ENCODE results near the gene OPA1. TPM values are rescaled to one million over a fixed set of nuclear protein-coding genes. Genes with fewer than 3 reads are reported as not detected.

The OPA1 gene
- total and polyA plus RNA-seq, 2 of the 13 experiments (the other 11 are each of a cell fraction or from before 2014, with no cell fraction given) = 26.7 to 78.5 TPM

DNA sequence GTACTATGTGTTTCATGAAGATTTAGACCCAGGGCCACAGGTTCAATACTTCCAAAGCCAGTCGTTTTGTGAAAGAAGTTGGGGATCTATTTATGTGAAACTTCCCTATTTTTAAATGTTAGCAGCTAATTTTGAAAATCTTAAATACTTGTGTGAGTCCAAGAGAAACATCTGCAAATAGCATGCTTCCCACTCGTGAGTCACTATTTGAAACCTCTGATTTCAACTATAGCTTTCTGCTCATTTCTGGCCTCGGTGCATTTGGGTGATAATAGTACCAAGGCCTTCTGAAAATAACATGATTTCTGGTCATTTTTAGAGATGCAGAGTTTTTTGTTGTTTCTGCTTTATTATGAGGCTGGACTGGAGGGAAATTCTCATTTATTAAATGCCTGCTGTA, 110.0 kb downstream of the OPA1 start (continued):
- TF ChIP-seq NFYC (CRISPR knock-in tag; IDR thresholded peaks at IDR 0.05) (no peak), JUND (CRISPR knock-in tag; IDR thresholded peaks at IDR 0.05) (no peak)

DNA sequence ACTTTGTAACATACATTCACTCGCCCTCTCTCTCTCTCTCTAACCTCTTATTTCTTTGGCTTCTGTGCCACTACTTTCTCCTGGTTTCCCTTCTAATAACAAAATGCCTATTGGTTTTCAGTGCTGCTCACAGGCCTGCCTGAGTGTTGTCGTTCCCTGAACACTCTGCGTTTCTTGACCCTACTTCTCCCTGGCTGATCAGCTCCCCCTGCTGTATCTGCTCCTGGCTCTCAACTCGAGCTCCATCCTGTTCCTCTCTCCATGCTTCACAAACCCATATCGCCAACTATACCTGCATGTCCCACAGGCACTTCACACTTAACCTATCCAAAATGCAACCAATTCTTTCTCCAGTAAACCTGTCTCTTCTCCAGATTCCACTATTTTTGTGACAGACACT, 111.4 kb downstream of the OPA1 start:
- DNase-seq (ENCODE audit: low spot score) = no peak
- in situ Hi-C loops (cut with HindIII; ENCODE audit: extremely low pct_ligation_motif_present, low pct_unique_long_range_greater_than_20kb) (no loop called here), intact Hi-C loops (cut with micrococcal nuclease; ENCODE audit: unreplicated experiment) (no loop called here)
- Histone ChIP-seq H3K79me2 (ENCODE audit: insufficient read depth, low read length) (no peaks in the 10 kb centered on the region), H3K27ac (ENCODE audit: extremely low read length, insufficient read depth, low read length) (no peak overlapping the region), H3K27me3 (ENCODE audit: control insufficient read depth in 1 of 2, insufficient read depth in 2 of 2, low read length in 2 of 2) (no peaks in the 10 kb centered on the region), H3K4me1 (ENCODE audit: insufficient read depth, low read length) (peaks cover 11% of the 10 kb centered on the region), H3K9ac (ENCODE audit: insufficient read depth, low read depth, low read length) (no peak overlapping the region), H3K4me2 (ENCODE audit: low read depth, low read length) (no peak overlapping the region), H3K9me3 (ENCODE audit: low read length) (no peaks in the 10 kb centered on the region), H3K4me3 (replicated peaks in 1 of 3; ENCODE audit: insufficient read depth in 1 of 3, low read depth in 2 of 3, low read length in 3 of 3) (no peak overlapping the region), H2AFZ (ENCODE audit: low read length) (no peak overlapping the region), H3K36me3 (replicated peaks in 1 of 2; ENCODE audit: control insufficient read depth in 1 of 2, insufficient read depth in 2 of 2, low read length in 2 of 2) (no peaks in the 10 kb centered on the region), H4K20me1 (ENCODE audit: insufficient read depth, low read length) (no peaks in the 10 kb centered on the region)
- TF ChIP-seq NFE2L1 (CRISPR knock-in tag; IDR thresholded peaks at IDR 0.05; ENCODE audit: borderline replicate concordance) = no peak
- peak; percentile 26; the same call in 1 of the 2 replicates for TF ChIP-seq SMC3 (IDR thresholded peaks at IDR 0.05; ENCODE audit: low read length)
- no peak for TF ChIP-seq ZBTB21 (CRISPR knock-in tag; IDR thresholded peaks at IDR 0.05)
- no peak for TF ChIP-seq MED8 (CRISPR knock-in tag; IDR thresholded peaks at IDR 0.05; ENCODE audit: insufficient replicate concordance)
- no peak for TF ChIP-seq TBL1XR1 (IDR thresholded peaks at IDR 0.05; ENCODE audit: borderline replicate concordance, low read length, partially characterized antibody)
- TF ChIP-seq STAG1 (CRISPR knock-in tag; IDR thresholded peaks at IDR 0.05) = peak; percentile 53
- no peak for TF ChIP-seq ZFP36L1 (CRISPR knock-in tag; IDR thresholded peaks at IDR 0.05)
- no peak for TF ChIP-seq ZNF501 (CRISPR knock-in tag; IDR thresholded peaks at IDR 0.05)
- TF ChIP-seq JDP2 (CRISPR knock-in tag; IDR thresholded peaks at IDR 0.05; ENCODE audit: borderline replicate concordance) = no peak
- no peak for TF ChIP-seq ISL2 (CRISPR knock-in tag; IDR thresholded peaks at IDR 0.05)
- TF ChIP-seq, protein P1, sequence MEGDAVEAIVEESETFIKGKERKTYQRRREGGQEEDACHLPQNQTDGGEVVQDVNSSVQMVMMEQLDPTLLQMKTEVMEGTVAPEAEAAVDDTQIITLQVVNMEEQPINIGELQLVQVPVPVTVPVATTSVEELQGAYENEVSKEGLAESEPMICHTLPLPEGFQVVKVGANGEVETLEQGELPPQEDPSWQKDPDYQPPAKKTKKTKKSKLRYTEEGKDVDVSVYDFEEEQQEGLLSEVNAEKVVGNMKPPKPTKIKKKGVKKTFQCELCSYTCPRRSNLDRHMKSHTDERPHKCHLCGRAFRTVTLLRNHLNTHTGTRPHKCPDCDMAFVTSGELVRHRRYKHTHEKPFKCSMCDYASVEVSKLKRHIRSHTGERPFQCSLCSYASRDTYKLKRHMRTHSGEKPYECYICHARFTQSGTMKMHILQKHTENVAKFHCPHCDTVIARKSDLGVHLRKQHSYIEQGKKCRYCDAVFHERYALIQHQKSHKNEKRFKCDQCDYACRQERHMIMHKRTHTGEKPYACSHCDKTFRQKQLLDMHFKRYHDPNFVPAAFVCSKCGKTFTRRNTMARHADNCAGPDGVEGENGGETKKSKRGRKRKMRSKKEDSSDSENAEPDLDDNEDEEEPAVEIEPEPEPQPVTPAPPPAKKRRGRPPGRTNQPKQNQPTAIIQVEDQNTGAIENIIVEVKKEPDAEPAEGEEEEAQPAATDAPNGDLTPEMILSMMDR (CRISPR knock-in tag; IDR thresholded peaks at IDR 0.05) = peak; percentile 55
- TF ChIP-seq, protein P2, sequence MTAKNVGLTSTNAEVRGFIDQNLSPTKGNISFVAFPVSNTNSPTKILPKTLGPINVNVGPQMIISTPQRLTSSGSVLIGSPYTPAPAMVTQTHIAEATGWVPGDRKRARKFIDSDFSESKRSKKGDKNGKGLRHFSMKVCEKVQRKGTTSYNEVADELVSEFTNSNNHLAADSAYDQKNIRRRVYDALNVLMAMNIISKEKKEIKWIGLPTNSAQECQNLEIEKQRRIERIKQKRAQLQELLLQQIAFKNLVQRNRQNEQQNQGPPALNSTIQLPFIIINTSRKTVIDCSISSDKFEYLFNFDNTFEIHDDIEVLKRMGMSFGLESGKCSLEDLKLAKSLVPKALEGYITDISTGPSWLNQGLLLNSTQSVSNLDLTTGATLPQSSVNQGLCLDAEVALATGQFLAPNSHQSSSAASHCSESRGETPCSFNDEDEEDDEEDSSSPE (CRISPR knock-in tag; IDR thresholded peaks at IDR 0.05) = no peak
- no peak for TF ChIP-seq MEF2D (CRISPR knock-in tag; IDR thresholded peaks at IDR 0.05)
- ATAC-seq = peak; percentile 83
- WGBS (ENCODE audit: low lambda C conversion rate) = 75% methylated on average over 5 of the region's 5 CpGs
- no peak for FAIRE-seq
- BruUV-seq (replicated peaks) = no TSS peak
- ChIA-PET CTCF (ENCODE audit: low intra/inter-chr PET ratio, low total read pairs) (no interaction called here), POLR2A (interaction anchor here (0.6 kb wide), 1 partner anchor 34 kb away, joined by 3 read pairs; no protein-coding TSS in a partner anchor)
